Endodermal cell (in vitro differentiated cells): Measurements from ENCODE around the gene MAPT. TPM values are rescaled to one million over a fixed set of nuclear protein-coding genes. Genes with fewer than 3 reads are reported as not detected.

Experiments
- DNase-seq: peaks from one replicate; pipeline ENCODE4 v3.0.0-alpha.2; 2017
- H3K27ac ChIP-seq: 2 replicates; pipeline ENCODE4 v1.5.1; 2013; ENCODE audit warnings: mild to moderate bottlenecking, low read depth, low read length, moderate library complexity
- H3K27me3 ChIP-seq: 2 replicates; pipeline ENCODE4 v1.6.1; 2013; ENCODE audit warnings: mild to moderate bottlenecking, low read length, moderate library complexity; ENCODE audit not compliant: insufficient read depth, control insufficient read depth, poor library complexity, severe bottlenecking
- H3K36me3 ChIP-seq: 2 replicates; pipeline ENCODE4 v1.7.0; 2013; ENCODE audit warnings: mild to moderate bottlenecking, low read length, moderate library complexity; ENCODE audit not compliant: control insufficient read depth, insufficient read depth
- H3K4me1 ChIP-seq: one replicate; pipeline ENCODE4 v1.7.0; 2013; ENCODE audit warnings: low read length; ENCODE audit not compliant: control insufficient read depth, insufficient read depth
- H3K4me3 ChIP-seq: 2 replicates; pipeline ENCODE4 v1.5.1; 2013; ENCODE audit warnings: mild to moderate bottlenecking, low read length, moderate library complexity
- H3K9ac ChIP-seq: 2 replicates; pipeline ENCODE4 v1.6.1; 2013; ENCODE audit warnings: mild to moderate bottlenecking, low read length, moderate library complexity; ENCODE audit not compliant: poor library complexity, severe bottlenecking; ENCODE audit errors: extremely low read depth
- H3K9me3 ChIP-seq: 2 replicates; pipeline ENCODE4 v1.6.1; 2013; ENCODE audit warnings: mild to moderate bottlenecking, low read length, moderate library complexity; ENCODE audit not compliant: control insufficient read depth
- H3K27ac Mint-ChIP-seq: 2 replicates; pipeline ENCODE4 v1.8.0; 2020; ENCODE audit warnings: mixed read lengths
- H3K27me3 Mint-ChIP-seq: 2 replicates; pipeline ENCODE4 v1.8.0; 2021; ENCODE audit warnings: mild to moderate bottlenecking, mixed read lengths; ENCODE audit not compliant: insufficient read depth
- H3K36me3 Mint-ChIP-seq: 2 replicates; pipeline ENCODE4 v1.8.0; 2020; ENCODE audit warnings: low read depth, mixed read lengths
- H3K4me1 Mint-ChIP-seq: 2 replicates; pipeline ENCODE4 v1.8.0; 2020; ENCODE audit warnings: mixed read lengths
- H3K4me3 Mint-ChIP-seq: 2 replicates; pipeline ENCODE4 v1.8.0; 2020; ENCODE audit warnings: mild to moderate bottlenecking, moderate library complexity, mixed read lengths
- H3K9me3 Mint-ChIP-seq: 2 replicates; pipeline ENCODE4 v1.8.0; 2020; ENCODE audit warnings: mild to moderate bottlenecking, mixed read lengths
- WGBS, 2 experiments: methylation state at CpG; one replicate each; pipeline versions ENCODE4 v1.1.5 to v1.1.7; 2013; ENCODE audit warnings: missing lambda C conversion rate in 2 of 2, mixed read lengths in 1 of 2; ENCODE audit not compliant: insufficient coverage in 1 of 2, insufficient read length in 1 of 2; 5-methylcytosine and 5-hydroxymethylcytosine counted together
- total RNA-seq, 2 donors: library from RNA; stranded (reverse); fragmentation: NEBNext Ultra II Directional in 1 of 2; extraction: Animal tissue kit (Norgen Biotek cat#: 25700) in 1 of 2; gene quantifications; 2 replicates in 1 of 2; 3 replicates in 1 of 2; pipeline ENCODE4 v1.2.1, GENCODE V29; 2021
- TF ChIP-seq, protein P1 (sequence below): fragments of 200-600 bp; sonication (generic); conservative IDR thresholded peaks from 2 replicates; pipeline ENCODE4 v1.5.0; 2021; ENCODE audit warnings: antibody characterized with exemption, mild to moderate bottlenecking

The MAPT gene
- total RNA-seq, 2 donors from 2014 or later = 0.69 to 0.73 TPM

- no peaks in the 10 kb centered on the region for H3K36me3 Mint-ChIP-seq
- Histone ChIP-seq H3K4me1 (no peaks in the 10 kb centered on the region), H3K4me3 (no peak overlapping the region), H3K9me3 (no peaks in the 10 kb centered on the region), H3K9ac (no peak overlapping the region), H3K27ac (no peak overlapping the region), H3K27me3 (no peaks in the 10 kb centered on the region), H3K36me3 (no peaks in the 10 kb centered on the region)
- no peak overlapping the region for H3K27ac Mint-ChIP-seq
- H3K9me3 Mint-ChIP-seq = no peaks in the 10 kb centered on the region
- no peak for DNase-seq
- H3K4me3 Mint-ChIP-seq = no peak overlapping the region
- TF ChIP-seq, protein P1, sequence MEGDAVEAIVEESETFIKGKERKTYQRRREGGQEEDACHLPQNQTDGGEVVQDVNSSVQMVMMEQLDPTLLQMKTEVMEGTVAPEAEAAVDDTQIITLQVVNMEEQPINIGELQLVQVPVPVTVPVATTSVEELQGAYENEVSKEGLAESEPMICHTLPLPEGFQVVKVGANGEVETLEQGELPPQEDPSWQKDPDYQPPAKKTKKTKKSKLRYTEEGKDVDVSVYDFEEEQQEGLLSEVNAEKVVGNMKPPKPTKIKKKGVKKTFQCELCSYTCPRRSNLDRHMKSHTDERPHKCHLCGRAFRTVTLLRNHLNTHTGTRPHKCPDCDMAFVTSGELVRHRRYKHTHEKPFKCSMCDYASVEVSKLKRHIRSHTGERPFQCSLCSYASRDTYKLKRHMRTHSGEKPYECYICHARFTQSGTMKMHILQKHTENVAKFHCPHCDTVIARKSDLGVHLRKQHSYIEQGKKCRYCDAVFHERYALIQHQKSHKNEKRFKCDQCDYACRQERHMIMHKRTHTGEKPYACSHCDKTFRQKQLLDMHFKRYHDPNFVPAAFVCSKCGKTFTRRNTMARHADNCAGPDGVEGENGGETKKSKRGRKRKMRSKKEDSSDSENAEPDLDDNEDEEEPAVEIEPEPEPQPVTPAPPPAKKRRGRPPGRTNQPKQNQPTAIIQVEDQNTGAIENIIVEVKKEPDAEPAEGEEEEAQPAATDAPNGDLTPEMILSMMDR = no peak
- WGBS, 2 experiments = 92 to 98% methylated on average over 5 to 7 of the region's 7 CpGs
- H3K4me1 Mint-ChIP-seq = no peaks in the 10 kb centered on the region
- no peaks in the 10 kb centered on the region for H3K27me3 Mint-ChIP-seq
Observed at GRCh38 chr17:46000292-46000691, 105.9 kb downstream of the MAPT start.

DNA sequence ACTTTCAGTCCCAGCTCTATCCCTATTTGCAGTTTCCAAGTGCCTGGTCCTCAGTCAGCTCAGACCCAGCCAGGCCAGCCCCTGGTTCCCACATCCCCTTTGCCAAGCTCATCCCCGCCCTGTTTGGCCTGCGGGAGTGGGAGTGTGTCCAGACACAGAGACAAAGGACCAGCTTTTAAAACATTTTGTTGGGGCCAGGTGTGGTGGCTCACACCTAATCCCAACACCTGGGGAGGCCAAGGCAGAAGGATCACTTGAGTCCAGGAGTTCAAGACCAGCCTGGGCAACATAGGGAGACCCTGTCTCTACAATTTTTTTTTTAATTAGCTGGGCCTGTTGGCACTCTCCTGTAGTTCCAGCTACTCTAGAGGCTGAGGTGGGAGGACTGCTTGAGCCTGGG is 106.4 kb downstream of the MAPT start:
- Histone ChIP-seq H3K9ac (no peak overlapping the region), H3K9me3 (no peaks in the 10 kb centered on the region), H3K27ac (no peak overlapping the region), H3K4me1 (no peaks in the 10 kb centered on the region), H3K4me3 (no peak overlapping the region), H3K36me3 (no peaks in the 10 kb centered on the region), H3K27me3 (no peaks in the 10 kb centered on the region)
- Mint-ChIP-seq H3K4me1 (no peaks in the 10 kb centered on the region), H3K4me3 (no peak overlapping the region), H3K27ac (no peak overlapping the region), H3K27me3 (no peaks in the 10 kb centered on the region), H3K9me3 (no peaks in the 10 kb centered on the region), H3K36me3 (no peaks in the 10 kb centered on the region)
- 91 to 100% methylated on average over 1 to 2 of the region's 2 CpGs for WGBS, 2 experiments
- DNase-seq = no peak
- TF ChIP-seq, protein P1 = no peak

DNA sequence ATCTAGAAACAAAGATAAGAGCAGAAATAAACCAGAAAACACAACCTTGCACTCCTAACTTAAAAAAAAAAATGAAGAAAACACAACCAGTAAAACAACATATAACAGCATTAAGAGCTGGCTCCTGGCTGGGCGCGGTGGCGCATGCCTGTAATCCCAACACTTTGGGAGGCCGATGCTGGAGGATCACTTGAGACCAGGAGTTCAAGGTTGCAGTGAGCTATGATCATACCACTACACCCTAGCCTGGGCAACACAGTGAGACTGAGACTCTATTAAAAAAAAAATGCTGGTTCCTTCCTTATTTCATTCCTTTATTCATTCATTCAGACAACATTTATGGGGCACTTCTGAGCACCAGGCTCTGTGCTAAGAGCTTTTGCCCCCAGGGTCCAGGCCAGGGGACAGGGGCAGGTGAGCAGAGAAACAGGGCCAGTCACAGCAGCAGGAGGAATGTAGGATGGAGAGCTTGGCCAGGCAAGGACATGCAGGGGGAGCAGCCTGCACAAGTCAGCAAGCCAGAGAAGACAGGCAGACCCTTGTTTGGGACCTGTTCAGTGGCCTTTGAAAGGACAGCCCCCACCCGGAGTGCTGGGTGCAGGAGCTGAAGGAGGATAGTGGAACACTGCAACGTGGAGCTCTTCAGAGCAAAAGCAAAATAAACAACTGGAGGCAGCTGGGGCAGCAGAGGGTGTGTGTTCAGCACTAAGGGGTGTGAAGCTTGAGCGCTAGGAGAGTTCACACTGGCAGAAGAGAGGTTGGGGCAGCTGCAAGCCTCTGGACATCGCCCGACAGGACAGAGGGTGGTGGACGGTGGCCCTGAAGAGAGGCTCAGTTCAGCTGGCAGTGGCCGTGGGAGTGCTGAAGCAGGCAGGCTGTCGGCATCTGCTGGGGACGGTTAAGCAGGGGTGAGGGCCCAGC is 107.3 kb downstream of the MAPT start:
- Histone ChIP-seq H3K27ac (no peak overlapping the region), H3K9ac (no peak overlapping the region), H3K9me3 (no peaks in the 10 kb centered on the region), H3K4me3 (no peak overlapping the region), H3K27me3 (no peaks in the 10 kb centered on the region), H3K36me3 (no peaks in the 10 kb centered on the region), H3K4me1 (no peaks in the 10 kb centered on the region)
- H3K36me3 Mint-ChIP-seq = no peaks in the 10 kb centered on the region
- no peak overlapping the region for H3K27ac Mint-ChIP-seq
- no peak overlapping the region for H3K4me3 Mint-ChIP-seq
- TF ChIP-seq, protein P1 = no peak
- peaks cover 2% of the 10 kb centered on the region for H3K9me3 Mint-ChIP-seq
- no peak for DNase-seq
- H3K27me3 Mint-ChIP-seq = no peaks in the 10 kb centered on the region
- H3K4me1 Mint-ChIP-seq = no peaks in the 10 kb centered on the region
- WGBS, 2 experiments = 86 to 89% methylated on average over 12 to 13 of the region's 13 CpGs
